ENCODE measurements around the gene TMEM272. TPM values are rescaled to one million over a fixed set of nuclear protein-coding genes. Genes with fewer than 3 reads are reported as not detected.

Gene TMEM272
- total RNA-seq, 1 donor from 2014 or later = not detected

DNA sequence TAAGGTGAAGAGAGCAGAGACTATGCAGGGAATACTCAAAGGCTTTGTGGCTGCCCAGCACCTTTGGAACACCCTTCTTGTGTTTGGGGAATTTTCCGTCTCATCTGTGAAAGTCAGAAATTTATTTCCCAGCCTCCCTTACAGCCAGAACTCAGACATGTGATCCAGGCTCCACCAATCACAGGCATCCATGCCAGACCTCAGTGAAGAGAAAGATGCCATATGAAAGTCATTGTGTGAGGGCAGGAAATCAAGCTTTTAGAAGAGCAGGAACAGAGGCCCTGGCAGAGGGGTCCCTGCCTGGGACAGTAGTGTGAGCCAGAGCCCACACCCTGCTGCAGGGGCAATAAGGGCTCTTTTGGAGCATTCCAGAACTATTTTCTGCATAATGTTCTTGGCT is 28.9 kb upstream of the TMEM272 start:
- H3K36me3 ChIP-seq (ENCODE audit: control insufficient read depth in 3 of 3, insufficient read depth in 3 of 3, low read length in 3 of 3) = no peaks in the 10 kb centered on the region
- H3K9ac ChIP-seq (ENCODE audit: low read depth in 1 of 3, low read length in 3 of 3) = no peak overlapping the region
- H3K27me3 ChIP-seq (ENCODE audit: control insufficient read depth in 3 of 3, insufficient read depth in 3 of 3, low read length in 3 of 3) = no peaks in the 10 kb centered on the region
- no peaks in the 10 kb centered on the region for H3K4me1 ChIP-seq (ENCODE audit: control insufficient read depth in 3 of 3, insufficient read depth in 3 of 3, low read length in 3 of 3)
- H3K4me3 ChIP-seq (ENCODE audit: low read length in 3 of 3) = no peak overlapping the region
- H3K27ac ChIP-seq (ENCODE audit: low read depth, low read length) = no peak overlapping the region
- no peaks in the 10 kb centered on the region for H3K9me3 ChIP-seq (ENCODE audit: control insufficient read depth in 3 of 3, low read length in 3 of 3)

DNA sequence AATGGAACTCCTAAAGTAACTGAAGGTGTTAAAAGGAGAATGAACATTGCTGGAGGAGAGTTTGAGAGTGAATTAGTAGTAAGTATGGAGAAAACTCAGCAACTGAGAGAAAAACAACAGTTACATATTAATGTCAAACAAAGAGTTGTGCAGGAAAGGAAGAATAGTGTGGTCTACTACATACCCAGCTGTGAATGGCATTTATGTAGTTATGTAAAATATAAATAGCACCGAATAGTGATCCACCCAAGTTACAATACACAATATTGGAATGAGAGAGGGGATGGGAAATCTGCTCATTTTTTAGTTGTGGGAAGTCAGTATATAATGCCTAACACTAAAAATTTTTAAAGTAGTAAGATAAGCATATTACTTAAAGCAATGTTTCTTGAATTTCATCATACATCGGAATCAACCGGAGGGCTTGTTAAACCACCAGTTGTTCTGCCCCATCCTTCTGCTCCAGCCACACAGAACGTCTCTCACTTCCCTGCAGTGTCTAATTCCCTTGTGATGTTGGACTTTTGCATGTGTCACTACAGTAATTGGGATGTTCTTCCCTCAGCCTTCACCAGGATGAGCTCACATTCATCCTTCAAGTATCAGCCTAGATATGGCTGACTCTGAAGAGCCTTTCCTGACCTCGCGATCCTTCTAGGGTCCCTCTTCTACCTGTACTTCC is 28.3 kb upstream of the TMEM272 start:
- Histone ChIP-seq H3K27ac (ENCODE audit: low read depth, low read length) (no peak overlapping the region), H3K4me3 (ENCODE audit: low read length in 3 of 3) (no peak overlapping the region), H3K4me1 (ENCODE audit: control insufficient read depth in 3 of 3, insufficient read depth in 3 of 3, low read length in 3 of 3) (no peaks in the 10 kb centered on the region), H3K27me3 (ENCODE audit: control insufficient read depth in 3 of 3, insufficient read depth in 3 of 3, low read length in 3 of 3) (no peaks in the 10 kb centered on the region), H3K36me3 (ENCODE audit: control insufficient read depth in 3 of 3, insufficient read depth in 3 of 3, low read length in 3 of 3) (no peaks in the 10 kb centered on the region), H3K9me3 (ENCODE audit: control insufficient read depth in 3 of 3, low read length in 3 of 3) (no peaks in the 10 kb centered on the region), H3K9ac (ENCODE audit: low read depth in 1 of 3, low read length in 3 of 3) (no peak overlapping the region)

DNA sequence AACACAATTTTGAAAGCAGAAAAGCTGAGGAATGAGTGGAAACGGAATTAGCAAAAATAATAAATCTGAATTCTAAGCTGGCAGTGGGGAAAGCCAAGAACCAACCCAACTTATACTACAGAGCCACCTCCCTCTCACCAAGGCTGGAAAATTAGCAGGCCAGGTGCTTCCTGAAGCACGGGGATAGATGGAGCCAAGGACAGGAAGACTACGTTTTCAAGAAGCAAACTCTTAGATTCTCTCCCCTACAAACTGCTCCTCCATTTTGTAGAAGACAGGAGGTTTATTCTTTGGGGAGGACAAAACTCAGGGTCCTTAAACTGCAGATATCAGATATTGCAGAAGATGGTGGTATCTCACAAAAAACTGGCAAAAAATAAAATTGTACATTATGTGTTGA is 25.6 kb upstream of the TMEM272 start:
- Histone ChIP-seq H3K9ac (ENCODE audit: low read depth in 1 of 3, low read length in 3 of 3) (no peak overlapping the region), H3K27ac (ENCODE audit: low read depth, low read length) (no peak overlapping the region), H3K4me1 (ENCODE audit: control insufficient read depth in 3 of 3, insufficient read depth in 3 of 3, low read length in 3 of 3) (no peaks in the 10 kb centered on the region), H3K36me3 (ENCODE audit: control insufficient read depth in 3 of 3, insufficient read depth in 3 of 3, low read length in 3 of 3) (no peaks in the 10 kb centered on the region), H3K9me3 (ENCODE audit: control insufficient read depth in 3 of 3, low read length in 3 of 3) (no peaks in the 10 kb centered on the region), H3K4me3 (ENCODE audit: low read length in 3 of 3) (no peak overlapping the region), H3K27me3 (ENCODE audit: control insufficient read depth in 3 of 3, insufficient read depth in 3 of 3, low read length in 3 of 3) (no peaks in the 10 kb centered on the region)

- no peak overlapping the region for H3K9ac ChIP-seq (ENCODE audit: low read depth in 1 of 3, low read length in 3 of 3)
- H3K27ac ChIP-seq (ENCODE audit: low read depth, low read length) = no peak overlapping the region
- H3K4me3 ChIP-seq (ENCODE audit: low read length in 3 of 3) = no peak overlapping the region
- H3K27me3 ChIP-seq (ENCODE audit: control insufficient read depth in 3 of 3, insufficient read depth in 3 of 3, low read length in 3 of 3) = no peaks in the 10 kb centered on the region
- H3K9me3 ChIP-seq (ENCODE audit: control insufficient read depth in 3 of 3, low read length in 3 of 3) = no peaks in the 10 kb centered on the region
- H3K4me1 ChIP-seq (ENCODE audit: control insufficient read depth in 3 of 3, insufficient read depth in 3 of 3, low read length in 3 of 3) = no peaks in the 10 kb centered on the region
- no peaks in the 10 kb centered on the region for H3K36me3 ChIP-seq (ENCODE audit: control insufficient read depth in 3 of 3, insufficient read depth in 3 of 3, low read length in 3 of 3)
Observed at GRCh38 chr13:51869916-51870315, 24.9 kb upstream of the TMEM272 start.

DNA sequence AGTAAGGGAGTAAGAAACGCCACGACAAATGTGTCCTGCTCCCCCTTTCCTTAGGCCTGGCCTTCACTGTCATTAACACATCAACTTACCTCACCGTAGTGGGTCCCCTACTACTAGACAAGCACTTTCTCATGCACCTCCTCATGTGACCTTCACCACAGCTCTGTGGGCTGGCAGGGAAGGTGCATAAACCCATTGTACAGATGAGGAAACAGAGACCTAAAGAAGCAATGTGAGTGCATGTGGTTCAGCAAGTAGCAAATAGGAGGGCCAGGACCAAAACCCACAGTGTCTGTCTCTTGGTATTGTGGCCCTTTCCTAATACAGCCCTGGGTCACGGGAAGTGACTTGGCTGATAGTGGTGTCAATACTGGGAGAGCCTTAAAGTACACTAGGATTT is 22.1 kb upstream of the TMEM272 start:
- Histone ChIP-seq H3K36me3 (ENCODE audit: control insufficient read depth in 3 of 3, insufficient read depth in 3 of 3, low read length in 3 of 3) (no peaks in the 10 kb centered on the region), H3K9me3 (ENCODE audit: control insufficient read depth in 3 of 3, low read length in 3 of 3) (no peaks in the 10 kb centered on the region), H3K4me1 (ENCODE audit: control insufficient read depth in 3 of 3, insufficient read depth in 3 of 3, low read length in 3 of 3) (no peaks in the 10 kb centered on the region), H3K27me3 (ENCODE audit: control insufficient read depth in 3 of 3, insufficient read depth in 3 of 3, low read length in 3 of 3) (no peaks in the 10 kb centered on the region), H3K9ac (ENCODE audit: low read depth in 1 of 3, low read length in 3 of 3) (no peak overlapping the region), H3K4me3 (ENCODE audit: low read length in 3 of 3) (no peak overlapping the region), H3K27ac (ENCODE audit: low read depth, low read length) (no peak overlapping the region)

DNA sequence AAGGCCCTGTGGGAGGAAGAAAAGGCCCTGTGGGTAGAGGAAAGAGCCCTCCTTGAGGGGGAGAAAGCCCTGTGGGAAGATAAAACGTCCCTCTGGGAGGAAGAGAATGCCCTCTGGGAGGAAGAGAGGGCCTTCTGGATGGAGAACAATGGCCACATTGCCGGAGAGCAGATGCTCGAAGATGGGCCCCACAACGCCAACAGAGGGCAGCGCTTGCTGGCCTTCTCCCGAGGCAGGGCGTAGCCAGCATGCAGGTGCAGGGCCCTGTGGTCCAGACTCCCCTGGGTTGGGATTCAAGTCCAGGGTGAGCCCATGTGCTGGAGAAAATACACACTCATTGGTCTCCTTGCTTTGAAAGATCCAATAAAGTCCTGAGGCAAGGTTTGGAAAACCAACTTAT is 20.9 kb upstream of the TMEM272 start:
- Histone ChIP-seq H3K4me3 (ENCODE audit: low read length in 3 of 3) (no peak overlapping the region), H3K36me3 (ENCODE audit: control insufficient read depth in 3 of 3, insufficient read depth in 3 of 3, low read length in 3 of 3) (no peaks in the 10 kb centered on the region), H3K4me1 (ENCODE audit: control insufficient read depth in 3 of 3, insufficient read depth in 3 of 3, low read length in 3 of 3) (no peaks in the 10 kb centered on the region), H3K27ac (ENCODE audit: low read depth, low read length) (no peak overlapping the region), H3K9ac (ENCODE audit: low read depth in 1 of 3, low read length in 3 of 3) (no peak overlapping the region), H3K27me3 (ENCODE audit: control insufficient read depth in 3 of 3, insufficient read depth in 3 of 3, low read length in 3 of 3) (no peaks in the 10 kb centered on the region), H3K9me3 (ENCODE audit: control insufficient read depth in 3 of 3, low read length in 3 of 3) (no peaks in the 10 kb centered on the region)

DNA sequence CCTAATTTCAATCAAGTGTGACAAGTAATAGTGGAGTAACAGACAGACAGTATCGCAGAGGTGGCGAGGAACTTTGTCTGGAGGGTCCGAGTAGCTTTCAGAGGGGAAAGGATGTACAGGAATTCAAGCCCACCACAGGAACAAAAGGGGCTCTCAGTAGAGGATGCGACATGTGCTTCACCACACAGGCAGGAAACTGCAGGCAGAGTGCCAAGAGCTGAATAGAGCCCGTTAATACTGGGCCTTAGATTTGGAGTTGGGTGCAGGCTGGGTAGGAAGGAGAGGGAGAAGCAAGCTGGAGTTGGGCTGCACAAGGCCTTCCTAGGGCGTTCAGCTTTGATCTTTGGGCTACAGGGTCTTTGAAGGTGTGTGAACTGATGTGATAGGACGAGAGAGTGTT is 18.0 kb upstream of the TMEM272 start:
- Histone ChIP-seq H3K4me3 (ENCODE audit: low read length in 3 of 3) (no peak overlapping the region), H3K9ac (ENCODE audit: low read depth in 1 of 3, low read length in 3 of 3) (no peak overlapping the region), H3K27me3 (ENCODE audit: control insufficient read depth in 3 of 3, insufficient read depth in 3 of 3, low read length in 3 of 3) (no peaks in the 10 kb centered on the region), H3K27ac (ENCODE audit: low read depth, low read length) (no peak overlapping the region), H3K9me3 (ENCODE audit: control insufficient read depth in 3 of 3, low read length in 3 of 3) (no peaks in the 10 kb centered on the region), H3K4me1 (ENCODE audit: control insufficient read depth in 3 of 3, insufficient read depth in 3 of 3, low read length in 3 of 3) (no peaks in the 10 kb centered on the region), H3K36me3 (ENCODE audit: control insufficient read depth in 3 of 3, insufficient read depth in 3 of 3, low read length in 3 of 3) (no peaks in the 10 kb centered on the region)

DNA sequence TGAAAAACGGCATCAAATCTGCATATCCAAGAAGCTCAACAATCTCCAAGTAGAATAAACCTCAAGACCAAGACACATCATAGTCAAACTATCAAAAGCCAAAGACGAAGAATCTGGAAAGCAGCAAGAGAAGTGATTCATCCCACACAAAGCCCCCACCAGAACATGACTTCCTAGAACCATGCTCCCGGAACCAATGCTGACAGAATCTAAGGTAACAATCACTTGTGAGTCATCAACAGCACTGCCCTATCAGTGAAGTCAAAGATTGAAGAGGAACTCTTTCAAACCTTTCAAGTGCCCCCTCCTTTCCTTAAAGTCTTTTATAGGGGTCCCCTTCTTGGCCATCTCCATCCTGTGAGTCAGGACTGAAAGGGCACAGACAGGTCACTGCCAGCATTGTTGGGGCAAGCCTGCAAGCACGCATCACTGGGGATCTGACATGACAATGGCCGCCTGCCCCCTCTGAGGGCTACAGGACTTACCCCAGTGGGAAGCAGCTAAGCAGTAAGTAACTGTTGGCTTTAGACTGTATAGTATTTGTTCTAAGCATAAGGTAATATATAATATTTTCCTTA is 16.8 kb upstream of the TMEM272 start, which contains the start of gene CCDC70:
Gene CCDC70 (plus strand): TSS at position 247 of the 578 bp plus-strand sequence. CDS start 3,443 bp downstream, outside the sequence.
- Histone ChIP-seq H3K36me3 (ENCODE audit: control insufficient read depth in 3 of 3, insufficient read depth in 3 of 3, low read length in 3 of 3) (no peaks in the 10 kb centered on the region), H3K9me3 (ENCODE audit: control insufficient read depth in 3 of 3, low read length in 3 of 3) (no peaks in the 10 kb centered on the region), H3K9ac (ENCODE audit: low read depth in 1 of 3, low read length in 3 of 3) (no peak within 1 kb of the TSS), H3K27me3 (ENCODE audit: control insufficient read depth in 3 of 3, insufficient read depth in 3 of 3, low read length in 3 of 3) (no peaks in the 10 kb centered on the region), H3K27ac (ENCODE audit: low read depth, low read length) (no peak within 1 kb of the TSS), H3K4me3 (ENCODE audit: low read length in 3 of 3) (no peak within 1 kb of the TSS), H3K4me1 (ENCODE audit: control insufficient read depth in 3 of 3, insufficient read depth in 3 of 3, low read length in 3 of 3) (no peaks in the 10 kb centered on the region)

- Histone ChIP-seq H3K9ac (ENCODE audit: low read depth in 1 of 3, low read length in 3 of 3) (no peak overlapping the region), H3K36me3 (ENCODE audit: control insufficient read depth in 3 of 3, insufficient read depth in 3 of 3, low read length in 3 of 3) (no peaks in the 10 kb centered on the region)
Observed at GRCh38 chr13:51858433-51859247, 13.7 kb upstream of the TMEM272 start.

GRCh38 chr13:51856998-51857397 is 12.0 kb upstream of the TMEM272 start:
- H3K9me3 ChIP-seq (ENCODE audit: control insufficient read depth in 3 of 3, low read length in 3 of 3) = no peaks in the 10 kb centered on the region
- H3K4me1 ChIP-seq (ENCODE audit: control insufficient read depth in 3 of 3, insufficient read depth in 3 of 3, low read length in 3 of 3) = no peaks in the 10 kb centered on the region
- no peaks in the 10 kb centered on the region for H3K36me3 ChIP-seq (ENCODE audit: control insufficient read depth in 3 of 3, insufficient read depth in 3 of 3, low read length in 3 of 3)
- no peak overlapping the region for H3K9ac ChIP-seq (ENCODE audit: low read depth in 1 of 3, low read length in 3 of 3)
- H3K27ac ChIP-seq (ENCODE audit: low read depth, low read length) = no peak overlapping the region
- H3K4me3 ChIP-seq (ENCODE audit: low read length in 3 of 3) = no peak overlapping the region
- H3K27me3 ChIP-seq (ENCODE audit: control insufficient read depth in 3 of 3, insufficient read depth in 3 of 3, low read length in 3 of 3) = no peaks in the 10 kb centered on the region

More at GRCh38 chr13:51858433-51859247, 13.7 kb upstream of the TMEM272 start:
- no peaks in the 10 kb centered on the region for H3K9me3 ChIP-seq (ENCODE audit: control insufficient read depth in 3 of 3, low read length in 3 of 3)
- H3K27me3 ChIP-seq (ENCODE audit: control insufficient read depth in 3 of 3, insufficient read depth in 3 of 3, low read length in 3 of 3) = no peaks in the 10 kb centered on the region
- no peak overlapping the region for H3K27ac ChIP-seq (ENCODE audit: low read depth, low read length)
- H3K4me3 ChIP-seq (ENCODE audit: low read length in 3 of 3) = no peak overlapping the region
- H3K4me1 ChIP-seq (ENCODE audit: control insufficient read depth in 3 of 3, insufficient read depth in 3 of 3, low read length in 3 of 3) = no peaks in the 10 kb centered on the region

All from skeletal muscle tissue (tissue), 4 donors.